HG02943 (cell line): Measurements from ENCODE around the gene TAGAP.
A peak's percentile ranks its signal among the peaks of the same experiment; 100 is the strongest.
"Not testable (repeated sequence)": the region's sequence is repeated elsewhere in the genome, so short reads cannot be mapped to it uniquely, and the experiment has no call there.

Experiments
- ATAC-seq: cut with Tn5 transposase; IDR thresholded peaks from one replicate; pipeline ENCODE4 v1.9.1; 2021; ENCODE audit warnings: mild to moderate bottlenecking, low read depth, moderate library complexity; ENCODE audit not compliant: unreplicated experiment

TAGAP gene

DNA sequence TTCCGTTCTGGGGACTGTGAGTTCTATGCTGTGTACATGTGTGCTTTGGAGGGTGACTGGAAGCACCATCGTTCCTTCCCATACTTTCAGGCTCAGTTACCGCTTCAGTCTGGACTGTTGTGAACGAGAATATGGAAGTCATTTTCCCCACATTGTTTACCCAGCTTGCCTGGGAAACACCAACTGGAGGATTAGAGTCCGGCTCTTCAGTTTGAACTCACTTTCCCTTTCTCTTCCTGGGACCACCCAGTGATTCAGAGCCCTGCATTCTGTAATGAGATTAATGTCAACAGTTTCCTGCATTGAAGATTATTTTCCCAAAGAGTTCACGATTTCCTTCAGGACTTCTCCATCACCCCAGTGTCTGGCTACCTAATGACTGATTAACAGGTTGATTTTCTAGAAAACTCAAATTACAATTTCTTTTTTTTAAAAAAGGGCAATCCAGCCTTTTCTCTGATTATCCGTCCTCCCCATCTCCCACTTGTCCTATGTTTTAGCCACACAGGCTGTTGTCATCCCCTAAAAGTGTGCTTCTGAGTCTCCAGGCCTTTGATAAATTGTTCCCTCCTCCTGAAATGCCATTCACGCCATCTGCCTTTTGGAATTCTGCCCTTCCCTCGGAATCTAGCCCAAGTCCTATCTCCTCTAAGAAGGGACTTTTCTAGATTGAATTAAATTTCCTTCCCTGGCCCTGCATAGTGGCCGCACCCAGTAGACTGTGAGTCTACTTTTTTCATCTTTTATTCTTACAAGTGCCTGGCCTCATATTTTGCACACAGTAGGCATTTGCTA, 3.3 kb upstream of the TAGAP start:
- no peak for ATAC-seq

DNA sequence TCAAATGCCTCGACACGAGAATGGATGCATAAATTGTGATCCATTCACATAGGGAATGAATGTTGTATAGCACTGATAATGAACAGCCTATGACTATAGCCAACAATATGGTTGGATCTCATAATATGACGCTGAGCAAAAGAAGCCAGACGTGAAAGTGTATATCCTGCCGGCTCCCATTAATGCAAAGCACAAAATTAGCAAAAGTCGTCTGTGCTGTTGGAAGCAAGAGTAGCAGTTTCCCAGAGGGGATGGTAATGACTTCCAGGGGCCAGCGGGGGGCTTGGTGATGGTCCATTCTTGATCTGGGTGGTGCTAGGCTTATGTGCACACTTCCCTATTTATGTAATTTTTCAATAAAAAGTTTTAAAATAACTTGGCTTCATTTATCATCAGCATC, 1.0 kb upstream of the TAGAP start:
- no peak for ATAC-seq

DNA sequence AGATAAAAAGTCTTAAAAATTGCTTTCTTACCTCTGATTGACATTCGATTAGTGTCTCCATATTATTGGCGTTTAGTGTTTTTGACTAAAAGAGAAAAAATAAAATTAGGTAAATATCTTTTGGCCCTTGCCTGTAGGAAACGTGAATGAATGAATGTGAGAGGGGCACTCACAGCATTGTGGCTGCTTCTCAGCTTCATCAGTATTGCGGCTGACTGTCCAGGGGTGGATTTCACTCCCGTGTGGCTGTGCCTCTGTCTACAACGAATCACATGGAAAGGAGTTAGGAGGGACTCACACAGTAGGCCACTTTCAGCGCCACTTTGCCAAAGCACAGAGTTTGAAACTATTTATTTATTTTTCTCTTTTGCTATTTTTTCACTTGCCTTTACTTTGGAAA, 844 bp downstream of the TAGAP start:
- no peak for ATAC-seq

DNA sequence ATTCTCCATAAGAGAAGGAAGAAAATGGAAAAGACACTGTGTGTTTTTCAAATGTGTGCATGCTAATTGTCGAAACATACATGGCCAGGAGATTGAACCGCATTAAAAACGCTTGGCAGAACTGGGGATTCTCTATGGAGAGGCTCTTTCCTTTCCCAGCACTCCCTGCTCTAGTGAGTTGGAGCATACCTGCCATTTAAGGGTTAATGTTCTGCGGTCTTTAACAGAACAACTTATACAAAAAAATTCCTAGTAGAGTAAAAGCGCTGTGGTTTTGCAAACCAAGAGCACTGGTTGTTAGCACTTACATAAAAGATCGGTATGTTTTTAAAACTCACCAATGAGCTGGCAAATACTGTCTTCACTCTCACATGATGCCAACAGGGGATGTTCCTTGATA, 1.5 kb downstream of the TAGAP start:
- ATAC-seq, result no peak

DNA sequence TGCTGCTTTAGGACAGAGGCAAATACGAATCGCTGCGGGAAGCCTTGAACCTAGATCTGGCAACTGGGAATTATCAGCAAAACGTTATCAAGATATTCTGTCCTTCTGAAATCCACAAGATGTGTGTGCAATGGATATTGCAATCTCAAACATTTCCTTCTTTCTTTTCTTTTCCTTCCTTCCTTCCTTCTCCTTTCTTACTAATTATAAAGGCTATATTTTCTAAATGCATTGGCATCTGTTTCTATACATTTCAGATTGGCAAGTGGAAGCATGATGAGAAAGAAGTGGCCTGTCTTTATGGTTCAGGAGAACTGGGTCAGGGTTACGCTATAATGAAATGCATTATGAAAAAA, 2.0 kb downstream of the TAGAP start:
- no peak for ATAC-seq

DNA sequence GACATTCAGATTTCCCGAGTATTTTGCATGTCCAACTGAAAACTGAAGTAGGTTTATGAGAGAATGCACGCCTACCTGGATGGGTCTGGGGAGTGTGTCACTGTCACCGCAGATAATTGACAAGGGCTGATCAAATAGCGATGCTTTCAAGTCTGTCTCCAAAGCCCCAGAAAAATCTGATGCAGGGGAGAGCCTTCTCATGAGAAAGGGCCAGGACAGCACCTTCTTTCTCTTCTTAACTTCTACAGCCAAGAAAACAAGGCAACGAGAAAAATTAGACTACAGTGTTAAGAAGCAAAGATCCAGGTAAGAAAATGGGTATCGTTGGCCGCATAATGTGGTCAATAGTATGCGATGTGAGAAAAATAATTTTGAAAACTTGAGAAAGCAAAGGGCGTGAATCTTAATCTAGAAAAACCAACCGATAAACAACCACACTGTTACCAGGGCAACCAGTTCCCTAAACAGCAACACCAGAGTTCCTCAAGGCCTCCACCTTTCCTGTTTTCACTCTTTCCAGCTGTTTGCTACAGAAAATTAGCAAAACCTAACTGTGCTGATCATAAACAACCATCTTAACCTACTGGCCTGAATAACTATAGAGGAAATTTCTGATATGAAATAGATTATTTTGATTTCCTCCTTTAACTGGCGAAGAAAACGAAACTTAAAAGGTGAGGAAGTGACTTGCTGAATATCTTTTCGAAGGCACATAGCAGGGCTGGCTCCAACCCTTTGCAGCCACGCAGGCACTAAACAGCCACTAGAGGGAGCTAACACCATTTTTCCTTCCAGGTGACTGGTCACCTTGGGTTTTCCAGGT, 2.6 kb downstream of the TAGAP start:
- no peak for ATAC-seq

DNA sequence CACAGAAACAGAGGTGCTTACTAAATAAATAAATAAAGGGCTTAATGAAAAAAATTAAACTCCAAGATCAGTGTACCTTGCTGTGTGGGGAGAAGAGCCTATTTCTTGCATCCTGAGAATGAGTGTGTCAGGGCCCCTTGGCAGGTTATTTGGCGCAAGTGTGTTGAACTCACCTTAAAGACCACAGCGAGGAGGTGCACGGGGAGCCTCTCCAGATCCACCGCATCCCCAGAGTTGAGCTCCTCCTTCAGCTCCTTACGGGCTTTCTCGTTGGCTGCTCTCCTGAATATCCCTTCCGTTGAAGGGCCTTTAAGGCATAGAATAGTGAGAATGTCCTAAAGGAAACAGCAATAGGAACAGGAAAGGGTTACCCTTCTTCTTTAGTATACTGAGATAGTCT, 3.6 kb downstream of the TAGAP start:
- no peak for ATAC-seq

DNA sequence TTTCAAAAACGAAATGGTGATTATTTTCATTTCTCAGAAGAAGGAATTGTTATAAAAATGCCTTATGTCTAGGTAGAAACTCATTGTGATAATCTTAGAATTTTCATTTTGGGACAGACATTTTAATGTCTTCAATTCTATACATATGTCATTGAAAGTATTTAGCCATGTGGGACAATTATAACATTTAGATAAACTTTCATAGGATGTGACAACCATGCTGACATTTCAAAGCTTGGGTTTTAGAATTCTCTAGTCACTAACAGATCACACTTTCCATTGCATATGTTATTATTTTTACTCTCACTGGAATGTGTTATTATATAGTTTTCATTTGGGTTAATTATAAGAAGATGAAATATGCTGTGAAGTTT, 4.9 kb downstream of the TAGAP start:
- ATAC-seq, result no peak

DNA sequence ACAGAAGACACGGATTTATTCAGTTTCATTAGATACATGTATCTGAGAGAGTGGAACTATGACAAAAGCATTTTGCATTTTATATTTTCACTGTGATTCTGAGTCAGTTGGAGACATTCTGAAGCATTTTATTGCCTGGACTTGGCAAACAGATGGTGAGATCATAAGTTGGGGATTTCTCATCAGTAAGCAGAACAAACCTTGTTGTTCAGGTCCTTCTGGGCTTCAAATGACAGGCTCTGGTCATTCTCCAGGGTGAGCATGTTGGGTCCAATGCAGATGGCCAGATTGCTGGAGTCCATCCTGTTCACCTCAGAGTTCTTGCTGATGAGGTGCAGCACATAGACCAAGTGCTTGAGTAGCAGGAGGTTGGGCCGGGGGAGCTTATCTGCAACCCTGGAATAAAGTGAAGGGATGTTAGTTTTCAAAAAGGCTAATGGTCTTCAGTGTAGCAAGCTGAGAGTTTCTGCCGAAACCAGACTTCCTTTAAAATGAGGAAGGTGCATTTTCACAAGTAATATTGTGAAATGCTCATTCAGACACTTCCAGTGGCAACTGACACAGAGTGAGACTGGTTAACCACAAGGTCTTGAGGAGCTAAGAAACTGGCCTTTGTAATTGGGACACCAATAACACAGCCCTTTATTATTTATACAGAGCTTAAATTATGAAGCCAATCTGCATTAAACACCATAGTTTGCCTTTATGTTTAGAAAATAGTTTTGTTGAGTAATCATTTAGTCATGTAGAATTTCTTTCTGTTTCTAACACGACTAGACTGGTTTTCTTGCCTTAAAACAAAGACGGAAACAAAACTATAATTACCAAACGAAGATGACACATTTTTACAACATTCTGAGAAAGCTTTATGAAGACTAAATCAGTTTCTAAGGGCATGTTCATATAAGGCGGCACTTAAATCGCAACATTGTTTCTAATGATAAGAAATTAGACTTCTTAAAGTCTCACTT, 5.6 kb downstream of the TAGAP start:
- ATAC-seq, result peak; percentile 78

DNA sequence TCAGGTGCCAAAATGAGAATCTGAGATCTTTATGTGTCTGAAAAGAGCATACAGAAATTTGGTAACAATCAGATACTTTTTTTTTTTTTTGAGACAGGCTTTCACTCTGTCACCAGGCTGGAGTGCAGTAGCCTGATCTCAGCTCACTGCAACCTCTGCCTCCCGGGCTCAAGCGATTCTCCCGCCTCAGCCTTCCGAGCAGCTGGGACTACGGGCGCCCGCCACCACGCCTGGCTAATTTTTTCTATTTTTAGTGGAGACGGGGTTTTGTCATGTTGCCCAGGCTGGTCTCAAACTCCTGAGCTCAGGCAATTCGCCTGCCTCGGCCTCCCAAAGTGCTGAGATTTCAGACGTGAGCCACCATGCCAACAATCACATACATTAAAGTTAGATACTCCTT, 6.5 kb downstream of the TAGAP start:
- not testable (repeated sequence) for ATAC-seq

DNA sequence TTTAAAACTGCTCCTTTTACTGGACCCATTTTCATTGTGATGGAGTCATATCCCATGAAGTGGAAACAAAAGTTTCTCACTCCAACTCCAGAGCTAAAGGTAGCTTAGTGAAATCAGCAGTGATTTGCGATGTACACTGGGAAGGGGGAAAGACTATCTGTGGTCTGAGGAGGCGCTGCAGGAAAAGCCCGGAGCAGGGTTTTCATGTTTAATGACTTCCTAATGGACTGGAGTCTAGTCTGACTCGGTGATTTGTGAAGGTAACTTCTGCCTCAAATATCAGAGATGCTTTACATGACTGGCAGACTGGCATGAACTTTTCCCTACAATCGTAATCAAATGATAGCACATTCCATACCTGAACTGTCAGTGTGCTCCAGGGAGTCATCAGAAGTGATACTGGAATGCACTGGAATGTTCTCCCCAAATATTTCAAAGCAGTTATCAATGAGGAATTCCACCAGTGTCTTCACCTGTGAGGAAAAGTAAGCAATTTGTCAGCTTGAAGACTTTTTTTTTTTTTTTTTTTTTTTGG, 7.0 kb downstream of the TAGAP start:
- ATAC-seq, result no peak

DNA sequence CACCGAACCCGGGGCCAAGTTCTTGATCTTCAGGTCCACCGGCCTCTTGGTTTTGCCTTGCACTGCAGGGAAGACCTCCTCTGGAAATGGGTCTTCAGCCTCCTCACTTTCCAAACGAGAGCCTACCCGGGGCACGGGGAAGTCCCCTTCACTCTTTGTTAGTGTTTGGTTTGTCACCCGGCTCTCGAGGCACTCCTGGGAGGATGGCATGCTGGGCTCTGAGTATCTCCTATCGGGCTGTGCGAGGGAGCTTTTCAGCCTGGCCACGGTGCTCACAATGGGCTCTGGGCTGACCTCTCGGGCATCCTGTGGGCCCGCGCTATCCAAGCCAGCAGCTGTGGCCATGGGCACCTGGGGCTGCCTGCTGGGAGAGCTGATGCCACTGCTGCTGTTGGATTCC, 8.1 kb downstream of the TAGAP start:
- ATAC-seq, result no peak

DNA sequence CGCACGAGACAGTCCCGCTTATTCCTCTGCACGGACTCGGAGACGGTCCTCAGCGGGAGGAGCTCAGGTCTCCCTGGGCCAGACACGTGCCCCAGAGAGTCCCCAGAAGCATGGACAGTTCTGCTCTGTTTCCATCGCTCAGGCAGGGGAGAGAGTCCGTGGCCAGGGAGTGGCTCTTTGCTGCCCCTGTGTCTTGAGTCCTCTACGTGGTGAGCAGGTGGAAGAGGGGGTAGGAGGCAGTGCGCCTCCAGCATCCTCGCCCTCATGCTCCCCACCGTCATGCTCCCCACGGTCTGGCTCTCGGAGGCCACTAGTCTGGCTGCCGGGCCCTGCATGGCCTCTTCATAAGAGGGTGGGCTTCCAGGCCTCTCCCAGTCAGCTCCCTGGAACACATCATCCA, 8.9 kb downstream of the TAGAP start:
- no peak for ATAC-seq

DNA sequence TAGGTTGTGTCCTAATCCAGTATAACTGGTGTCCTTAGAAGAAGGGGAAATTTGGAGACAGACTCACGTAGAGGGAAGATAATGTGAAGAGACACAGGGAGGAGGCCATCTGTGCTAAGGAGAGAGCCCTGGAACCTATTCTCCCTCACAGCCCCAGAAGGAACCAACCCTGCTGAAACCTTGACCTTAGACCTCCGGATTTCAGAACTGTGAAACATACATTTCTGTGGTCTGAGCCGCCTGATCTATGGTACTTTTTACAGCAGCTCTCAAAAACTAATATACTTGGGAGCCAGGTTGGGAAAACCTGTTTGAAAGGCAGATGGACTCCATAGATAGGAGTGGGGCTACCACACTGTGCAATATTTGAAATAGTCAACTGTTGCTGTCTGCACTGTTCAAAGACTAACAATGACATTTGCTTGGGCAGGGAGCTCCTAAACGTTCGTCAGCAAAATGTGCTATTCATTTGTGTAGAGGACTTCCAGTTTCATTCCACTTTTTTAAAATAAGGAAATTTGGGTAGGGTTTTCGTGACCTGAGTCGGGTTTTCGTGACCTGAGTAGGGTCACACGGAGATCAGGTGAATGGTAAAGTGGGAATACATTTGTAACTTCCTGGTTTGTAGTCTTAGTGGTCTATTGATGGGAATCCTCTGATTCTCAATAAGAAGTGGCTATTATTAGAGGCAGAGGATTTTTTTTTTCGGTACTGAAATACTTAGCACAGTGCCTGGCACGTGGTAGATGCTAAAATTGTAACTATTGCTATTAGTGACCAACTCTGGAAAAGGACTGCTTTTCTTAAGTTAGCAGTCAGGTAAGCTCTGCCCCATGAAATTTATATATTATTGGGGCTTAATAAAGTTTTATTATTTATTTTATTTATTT, 11.4 kb downstream of the TAGAP start:
- no peak for ATAC-seq

DNA sequence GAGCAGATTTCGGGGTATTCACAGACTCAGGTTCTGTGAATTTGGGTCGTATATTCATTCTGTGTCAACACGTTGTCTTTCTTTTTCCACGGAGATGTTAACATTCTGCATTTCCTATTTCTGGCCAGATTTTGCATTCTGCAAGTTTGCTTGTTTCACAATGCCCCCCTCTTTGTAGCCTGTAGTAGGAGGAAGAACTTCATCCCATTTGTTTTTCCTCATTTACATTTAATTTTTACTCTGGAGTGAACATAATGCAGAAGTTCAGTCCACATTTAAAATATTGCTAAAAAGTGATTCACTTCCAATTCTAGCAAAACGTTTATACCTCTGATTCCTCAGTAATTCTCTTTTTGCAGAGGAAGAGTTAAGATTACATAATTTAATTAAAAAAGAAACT, 12.9 kb downstream of the TAGAP start:
- no peak for ATAC-seq

DNA sequence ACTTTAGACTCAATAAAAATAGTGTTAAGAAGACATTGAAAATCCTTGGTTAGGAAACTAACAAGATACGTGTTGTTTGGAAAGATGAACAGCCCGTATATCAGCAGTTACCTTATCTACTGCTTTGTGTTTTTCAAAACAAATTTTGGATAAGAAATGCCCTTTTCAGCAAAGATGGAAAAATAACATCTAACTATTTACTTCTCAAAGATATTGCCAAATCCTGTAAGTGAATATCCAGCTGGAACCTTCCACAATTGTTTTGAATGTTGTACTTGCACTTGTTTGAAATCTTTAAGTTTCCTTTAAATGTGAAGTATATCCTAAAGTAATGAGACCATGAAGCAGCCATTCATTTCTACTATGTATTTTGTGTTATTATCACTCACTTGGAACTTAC, 14.6 kb downstream of the TAGAP start:
- no peak for ATAC-seq

DNA sequence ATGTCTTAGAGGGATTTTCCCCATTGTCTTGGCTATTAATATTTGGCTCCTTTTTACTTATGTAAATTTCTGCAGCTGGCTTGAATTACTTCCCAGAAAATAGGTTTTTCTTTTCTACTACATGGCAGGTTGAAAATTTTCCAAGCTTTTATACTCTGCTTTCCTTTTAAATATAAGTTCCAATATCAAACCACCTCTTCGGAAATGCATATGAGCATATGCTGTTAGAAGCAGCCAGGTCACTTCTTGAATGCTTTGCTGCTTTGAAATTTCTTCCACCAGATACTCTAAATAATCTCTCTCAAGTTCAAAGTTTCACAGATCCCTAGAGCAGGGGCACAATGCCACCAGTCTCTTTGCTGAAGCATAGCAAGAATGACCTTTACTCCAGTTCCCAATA, 19.6 kb downstream of the TAGAP start:
- not testable (repeated sequence) for ATAC-seq

DNA sequence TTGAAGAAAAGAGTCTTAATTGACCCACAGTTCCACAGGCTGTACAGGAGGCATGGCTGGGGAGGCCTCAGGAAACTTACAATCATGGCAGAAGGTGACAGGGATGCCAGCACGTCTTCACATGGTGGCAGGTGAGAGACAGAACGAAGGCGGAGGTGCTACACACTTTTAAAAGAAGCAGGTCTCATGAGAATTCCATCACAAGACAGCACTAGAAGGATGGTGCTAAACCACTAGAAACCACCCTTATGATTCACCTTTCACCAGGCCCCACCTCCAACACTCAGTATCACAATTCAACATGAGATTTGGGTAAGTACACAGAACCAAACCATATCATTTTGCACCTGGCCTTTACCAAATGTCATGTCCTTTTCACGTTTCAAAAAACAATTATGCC, 20.9 kb downstream of the TAGAP start:
- ATAC-seq, result no peak

DNA sequence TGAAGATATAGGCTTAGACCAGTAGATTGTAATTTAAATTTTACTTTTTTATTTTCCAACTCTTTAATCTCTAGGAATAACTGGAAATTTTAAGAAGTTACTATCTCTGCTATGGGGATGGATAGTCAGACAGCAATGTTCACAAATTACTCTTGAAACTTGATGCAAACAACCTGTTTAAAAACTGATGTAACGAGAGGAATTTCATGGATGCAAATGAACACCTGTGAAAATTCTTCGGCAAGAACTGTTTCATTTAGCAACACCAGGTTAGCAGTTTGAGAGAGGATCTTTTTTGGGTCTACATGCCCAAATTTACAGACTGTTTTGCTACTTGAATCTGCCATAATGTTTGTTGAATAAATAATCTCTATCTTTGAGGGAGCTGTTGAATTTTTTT, 24.8 kb downstream of the TAGAP start:
- no peak for ATAC-seq
